NOMO-1 treated with DMSO at 0.1 percent for 48 hours (cell line): ENCODE measurements around the gene CLPSL2.

Experiments
- DNase-seq: peaks from one replicate; lab custom pipeline; 2025; ENCODE audit not compliant: unreplicated experiment; lab: John Stamatoyannopoulos, UW

The CLPSL2 gene

DNA sequence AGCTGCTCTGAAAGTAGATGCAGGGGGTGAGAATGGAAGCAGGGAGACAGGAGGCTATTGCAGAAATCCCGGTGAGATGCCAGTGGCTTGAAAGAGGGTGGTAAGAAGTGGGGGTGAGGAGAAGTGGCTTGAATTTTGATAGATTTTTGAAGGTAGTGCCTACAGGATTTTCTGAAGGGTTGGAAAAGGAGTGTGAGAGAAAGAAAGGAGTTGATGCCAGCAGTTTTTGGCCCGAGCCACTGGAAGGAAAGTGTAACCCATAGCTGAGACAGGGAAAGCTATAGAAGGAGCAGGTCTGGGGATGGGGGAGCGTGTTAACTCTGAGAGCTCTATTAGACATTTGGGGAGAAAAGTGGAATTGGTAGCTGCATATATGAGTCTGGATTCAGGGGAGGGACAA lies 29.9 kb upstream of the CLPSL2 start:
- DNase-seq, result no peak

- DNase-seq, result no peak
Measured at GRCh38 chr6:35747877-35748276, 28.5 kb upstream of the CLPSL2 start.

DNA sequence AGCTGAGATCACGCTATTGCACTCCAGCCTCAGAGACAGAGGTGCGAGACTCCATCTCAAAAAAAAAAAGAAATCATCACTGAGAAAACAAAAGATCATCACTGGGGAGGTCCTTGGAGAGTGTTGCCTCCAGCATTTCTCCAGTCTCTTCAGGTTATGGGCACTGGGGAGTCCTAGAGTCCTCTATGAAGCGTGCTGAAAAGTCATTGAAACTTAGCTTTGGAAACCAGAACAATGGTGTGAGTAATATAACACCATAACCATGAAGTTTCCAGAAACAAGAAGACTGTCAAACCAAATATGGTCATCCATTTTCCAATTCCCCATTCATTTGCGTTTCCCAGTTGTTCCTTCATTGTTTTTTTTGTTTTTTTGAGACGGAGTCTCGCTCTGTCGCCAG lies 25.8 kb upstream of the CLPSL2 start:
- no peak for DNase-seq

DNA sequence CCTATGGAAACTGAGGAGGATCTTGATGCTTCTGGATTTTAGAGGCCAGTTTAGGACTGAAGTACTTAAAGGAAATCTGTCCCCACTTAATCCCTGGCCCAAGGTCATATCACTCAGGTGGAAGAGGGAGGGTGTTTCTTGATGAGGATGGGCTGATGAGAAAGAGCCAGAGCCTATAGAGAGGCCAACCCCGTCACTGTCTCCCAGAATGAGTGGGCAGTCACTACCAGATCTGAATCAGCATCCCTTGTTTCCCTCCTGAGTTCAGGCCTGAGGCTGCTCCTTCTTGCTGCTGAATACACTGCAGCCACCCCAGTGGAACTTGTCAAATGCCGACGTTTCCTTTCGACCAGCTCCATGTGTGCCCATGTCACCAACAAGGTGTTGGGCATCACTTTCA lies 24.8 kb upstream of the CLPSL2 start:
- no peak for DNase-seq

DNA sequence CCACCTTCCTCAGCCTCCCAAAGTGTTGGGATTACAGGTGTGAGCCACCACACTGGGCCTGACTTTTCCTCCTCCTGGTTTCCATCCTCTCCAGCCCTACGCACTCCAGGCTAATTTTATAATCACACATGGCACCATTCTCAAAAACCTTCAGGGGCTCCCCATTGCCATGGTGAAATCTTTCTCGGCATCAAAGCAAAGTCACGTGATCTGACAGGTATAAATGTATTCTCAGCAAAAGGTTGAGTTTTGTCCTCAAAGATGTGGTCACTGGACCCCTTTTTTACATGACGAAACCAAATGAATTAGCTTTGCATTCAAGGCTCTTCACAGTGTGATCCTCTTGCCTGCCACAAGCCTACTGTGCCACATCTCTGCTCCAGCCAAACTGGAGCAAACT lies 24.1 kb upstream of the CLPSL2 start:
- DNase-seq, result no peak

DNA sequence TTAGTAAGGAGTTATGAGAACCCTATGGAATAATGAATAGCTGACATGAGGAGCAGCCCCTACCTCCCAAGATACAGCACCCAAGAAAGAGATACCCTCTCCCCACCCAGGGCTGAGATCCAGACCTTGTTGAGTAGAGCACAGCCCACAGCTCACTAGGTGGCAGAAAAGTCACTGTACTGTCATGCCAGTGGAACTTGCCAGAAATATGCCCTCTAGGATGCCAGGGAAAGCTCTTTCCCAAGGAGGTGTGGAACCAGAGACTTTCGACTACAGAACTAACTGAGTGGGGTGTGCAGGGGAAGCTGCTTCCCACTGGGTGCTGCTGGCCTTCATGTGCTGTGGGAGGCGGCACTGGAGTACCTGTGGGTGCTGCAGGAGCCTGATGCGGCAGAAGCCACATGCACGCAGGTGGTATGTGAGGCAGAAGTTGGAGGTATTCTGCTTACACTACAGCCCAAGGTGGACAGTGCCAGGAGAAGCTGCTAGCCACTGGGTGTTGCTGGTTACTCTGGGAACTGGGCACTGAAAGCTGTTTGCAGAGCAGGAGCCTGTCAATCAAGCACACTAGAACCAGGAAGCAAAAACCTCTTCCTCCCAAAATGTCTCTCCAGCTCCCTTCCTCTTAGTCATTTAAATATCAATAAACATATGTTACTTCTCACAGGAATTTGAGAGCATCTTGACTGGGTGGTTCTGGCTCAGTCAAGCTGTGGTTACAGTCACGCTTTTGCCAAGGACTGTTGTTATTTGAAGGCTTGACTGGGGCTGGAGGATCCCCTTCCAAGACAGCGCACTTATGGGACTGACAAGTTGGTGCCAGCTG lies 21.7 kb upstream of the CLPSL2 start:
- no peak for DNase-seq

DNA sequence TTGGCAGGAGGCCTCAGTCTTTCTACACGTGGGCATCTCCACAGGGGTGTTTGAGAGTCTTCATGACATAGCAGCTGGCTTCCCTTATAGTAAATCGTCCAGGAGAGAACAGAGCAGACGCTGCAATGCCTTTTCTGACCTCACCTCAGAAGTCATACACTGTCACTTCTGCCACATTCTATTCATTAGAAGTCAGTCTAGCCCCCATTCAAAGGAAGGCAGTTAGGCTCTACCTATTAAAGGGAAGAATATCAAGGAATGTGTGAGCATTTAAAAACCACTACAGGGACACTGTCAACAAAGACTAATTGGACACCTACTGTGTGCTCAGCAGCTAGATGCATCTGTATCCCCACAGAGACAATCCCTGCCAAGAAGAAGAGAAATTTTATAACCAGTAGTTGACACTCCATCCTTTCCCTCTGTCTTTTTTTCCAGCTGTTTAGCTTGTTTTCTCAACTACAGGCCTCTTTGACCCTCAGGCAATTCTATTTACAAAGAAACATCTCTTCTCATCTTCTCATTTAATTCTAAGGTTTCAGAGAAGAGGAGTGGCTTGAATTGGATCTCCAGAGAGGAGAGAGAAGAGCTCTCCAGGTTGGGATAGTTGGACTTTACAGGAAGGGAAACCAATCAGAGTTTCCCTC lies 21.0 kb upstream of the CLPSL2 start:
- no peak for DNase-seq

- DNase-seq, result no peak
Measured at GRCh38 chr6:35757456-35758123, 18.8 kb upstream of the CLPSL2 start.

- DNase-seq, result no peak
Measured at GRCh38 chr6:35759426-35759825, 17.0 kb upstream of the CLPSL2 start.

DNA sequence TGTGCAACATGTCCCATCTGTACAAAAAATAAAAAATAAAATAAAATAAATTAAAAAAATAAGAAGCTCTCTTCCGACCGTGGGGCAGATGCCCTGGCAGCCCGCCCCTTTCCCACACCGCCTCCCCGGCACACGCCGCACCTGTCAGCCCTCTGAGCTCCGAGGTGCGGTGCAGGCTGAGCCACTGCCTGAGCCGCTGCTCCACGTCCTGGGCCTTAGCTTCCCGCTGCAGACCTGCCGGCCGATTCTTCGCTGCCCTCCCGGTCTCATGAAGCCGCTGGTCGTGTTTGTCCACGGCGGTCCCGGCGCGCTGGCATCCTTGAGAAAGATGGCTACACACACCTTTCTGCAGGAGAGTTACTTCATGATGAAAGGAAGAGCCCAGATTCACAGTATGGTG lies 10.7 kb upstream of the CLPSL2 start:
- DNase-seq, result no peak

GRCh38 chr6:35769211-35769610 lies 7.2 kb upstream of the CLPSL2 start:
- no peak for DNase-seq

GRCh38 chr6:35771343-35771627 lies 5.1 kb upstream of the CLPSL2 start:
- DNase-seq, result no peak

- no peak for DNase-seq
Measured at GRCh38 chr6:35774116-35774794, 2.1 kb upstream of the CLPSL2 start.

GRCh38 chr6:35775031-35775430 lies 1.4 kb upstream of the CLPSL2 start:
- no peak for DNase-seq

- DNase-seq, result no peak
Measured at GRCh38 chr6:35777356-35778102, 1.1 kb downstream of the CLPSL2 start.

- no peak for DNase-seq
Measured at GRCh38 chr6:35778437-35778836, 2.0 kb downstream of the CLPSL2 start.

GRCh38 chr6:35780719-35781118 lies 4.3 kb downstream of the CLPSL2 start, which contains the start of gene CLPSL1:
Gene CLPSL1, plus strand, starts transcription at chr6:35781019. Its CDS starts 92 bp downstream, at chr6:35781111.
- DNase-seq, result no peak

- no peak for DNase-seq
Measured at GRCh38 chr6:35781290-35781689, 4.9 kb downstream of the CLPSL2 start.

DNA sequence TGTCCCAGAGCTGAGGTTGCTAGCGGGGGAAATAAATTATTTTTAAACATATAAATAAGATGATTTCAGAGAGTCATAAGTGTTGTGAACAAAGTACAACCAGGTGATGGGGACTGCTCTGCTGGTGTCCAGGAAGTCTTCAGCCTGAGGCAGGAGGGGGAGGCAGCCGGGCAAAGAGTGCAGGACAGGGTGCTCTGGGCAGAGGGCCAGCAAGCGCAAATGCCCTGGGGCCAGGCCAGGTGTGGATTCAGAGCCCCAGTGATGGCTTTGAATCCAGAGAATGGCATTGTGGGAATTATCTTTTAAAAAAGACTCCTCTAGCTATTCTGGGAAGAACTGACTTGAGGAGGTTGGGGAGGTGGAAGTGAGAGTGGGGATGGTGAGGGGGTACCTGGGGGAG lies 6.0 kb downstream of the CLPSL2 start:
- DNase-seq, result no peak

DNA sequence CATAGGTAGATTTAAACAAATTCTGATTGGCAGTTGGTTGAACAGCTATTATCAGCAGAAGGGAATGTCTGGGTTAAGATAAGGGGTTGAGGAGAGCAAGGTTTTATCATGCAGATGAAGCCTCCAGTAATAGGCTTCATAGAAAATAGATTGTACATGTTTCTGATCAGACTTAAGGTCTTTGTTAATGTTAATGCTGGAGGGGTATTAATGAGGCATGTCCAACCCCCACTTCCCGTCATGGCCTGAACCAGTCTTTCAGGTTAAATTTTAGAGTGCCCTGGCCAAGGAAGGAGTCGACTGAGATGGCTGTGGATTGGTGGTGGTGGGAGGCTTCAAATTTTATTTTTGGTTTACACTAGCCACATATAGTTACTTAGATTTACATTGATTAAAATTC lies 7.8 kb downstream of the CLPSL2 start:
- no peak for DNase-seq

DNA sequence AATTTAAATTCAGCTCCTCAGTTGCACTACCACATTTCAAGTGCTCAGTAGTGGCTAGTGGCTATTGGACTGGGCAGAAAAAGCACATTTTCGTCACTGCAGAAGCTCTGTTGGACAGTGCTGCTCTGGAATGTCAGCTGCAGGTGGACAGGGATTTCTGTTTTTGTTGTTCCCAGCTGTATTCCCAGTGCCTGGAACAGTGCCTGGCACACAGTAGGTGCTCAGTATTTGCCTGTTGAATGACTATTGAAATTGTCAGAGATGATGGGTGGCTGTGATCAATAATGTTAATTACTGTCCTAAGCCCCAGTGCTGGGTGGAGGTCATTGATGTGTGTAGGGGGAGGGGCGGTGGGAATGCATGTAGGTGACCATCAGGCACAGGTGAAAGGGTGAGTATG lies 9.9 kb downstream of the CLPSL2 start:
- no peak for DNase-seq
